GM12875 (cell line): Measurements from ENCODE around the gene CRHR2.

ENCODE experiments used
- H3K4me3 ChIP-seq: one replicate; pipeline ENCODE4 v1.5.1; 2011; ENCODE audit warnings: low read depth, low read length, control low read depth
- TF ChIP-seq, protein P1 (sequence below): IDR thresholded peaks from 2 replicates; pipeline ENCODE4 v1.5.1; 2011; ENCODE audit warnings: low read depth, mild to moderate bottlenecking, control low read depth, inconsistent platforms, low read length, moderate library complexity, borderline replicate concordance; ENCODE audit not compliant: insufficient read depth

The CRHR2 gene

DNA sequence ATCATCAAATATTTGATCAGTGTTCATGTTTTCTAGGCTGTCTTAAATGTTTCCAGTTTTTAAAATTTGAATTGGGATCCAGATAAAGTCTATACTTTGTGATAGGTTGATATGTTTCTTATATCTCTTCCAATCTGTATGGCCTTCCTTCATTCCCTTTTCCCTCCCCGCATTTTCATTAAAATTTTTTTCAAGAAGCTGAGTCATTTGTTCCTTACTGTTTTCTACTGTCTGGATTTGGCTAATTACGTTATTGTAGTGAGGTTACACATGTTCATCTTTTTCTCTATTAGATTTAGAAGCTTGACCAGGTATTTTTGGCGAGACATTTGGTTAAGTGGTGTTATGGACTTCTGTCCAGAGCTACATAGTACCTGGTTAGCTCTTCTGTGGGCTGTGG, 76.4 kb downstream of the CRHR2 start:
- TF ChIP-seq, protein P1, sequence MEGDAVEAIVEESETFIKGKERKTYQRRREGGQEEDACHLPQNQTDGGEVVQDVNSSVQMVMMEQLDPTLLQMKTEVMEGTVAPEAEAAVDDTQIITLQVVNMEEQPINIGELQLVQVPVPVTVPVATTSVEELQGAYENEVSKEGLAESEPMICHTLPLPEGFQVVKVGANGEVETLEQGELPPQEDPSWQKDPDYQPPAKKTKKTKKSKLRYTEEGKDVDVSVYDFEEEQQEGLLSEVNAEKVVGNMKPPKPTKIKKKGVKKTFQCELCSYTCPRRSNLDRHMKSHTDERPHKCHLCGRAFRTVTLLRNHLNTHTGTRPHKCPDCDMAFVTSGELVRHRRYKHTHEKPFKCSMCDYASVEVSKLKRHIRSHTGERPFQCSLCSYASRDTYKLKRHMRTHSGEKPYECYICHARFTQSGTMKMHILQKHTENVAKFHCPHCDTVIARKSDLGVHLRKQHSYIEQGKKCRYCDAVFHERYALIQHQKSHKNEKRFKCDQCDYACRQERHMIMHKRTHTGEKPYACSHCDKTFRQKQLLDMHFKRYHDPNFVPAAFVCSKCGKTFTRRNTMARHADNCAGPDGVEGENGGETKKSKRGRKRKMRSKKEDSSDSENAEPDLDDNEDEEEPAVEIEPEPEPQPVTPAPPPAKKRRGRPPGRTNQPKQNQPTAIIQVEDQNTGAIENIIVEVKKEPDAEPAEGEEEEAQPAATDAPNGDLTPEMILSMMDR = no peak
- no peak overlapping the region for H3K4me3 ChIP-seq

GRCh38 chr7:30604901-30605300, 77.4 kb downstream of the CRHR2 start:
- H3K4me3 ChIP-seq = no peak overlapping the region
- TF ChIP-seq, protein P1 = no peak
